ENCODE results near the gene ZC3H18. TPM values are rescaled to one million over a fixed set of nuclear protein-coding genes. Genes with fewer than 3 reads are reported as not detected.

ZC3H18 gene
- total and polyA plus RNA-seq, 2 experiments from 2014 or later: 26.8 to 26.9 TPM

DNA sequence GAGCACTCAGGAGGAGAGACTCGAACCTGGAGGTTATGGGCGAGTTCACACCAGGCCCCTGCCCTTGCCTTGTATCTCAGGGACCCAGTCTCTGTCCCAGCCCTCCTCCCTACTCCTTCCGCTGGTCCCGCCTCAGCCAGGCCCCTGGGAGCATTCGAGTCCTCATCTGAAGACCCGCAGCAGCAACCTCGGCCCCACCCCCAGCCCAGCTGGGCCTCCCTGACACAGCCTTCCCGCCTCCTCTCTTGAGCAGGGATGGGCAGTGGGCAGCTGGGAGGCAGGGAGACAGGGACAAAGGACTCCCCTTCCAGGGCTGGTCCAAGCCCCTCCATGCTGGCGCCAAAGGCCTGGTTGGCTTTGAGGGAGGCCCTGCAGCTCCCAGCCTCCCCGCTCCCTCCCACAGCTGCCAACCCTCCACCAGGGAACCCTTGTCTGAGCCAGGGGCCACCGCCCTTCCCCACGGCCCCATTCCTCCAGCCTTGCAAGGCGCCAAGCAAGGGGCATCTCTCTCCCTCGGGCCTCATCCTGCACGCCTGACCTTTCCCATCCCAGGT is 15.4 kb upstream of the ZC3H18 start:
- TF ChIP-seq, protein P1, sequence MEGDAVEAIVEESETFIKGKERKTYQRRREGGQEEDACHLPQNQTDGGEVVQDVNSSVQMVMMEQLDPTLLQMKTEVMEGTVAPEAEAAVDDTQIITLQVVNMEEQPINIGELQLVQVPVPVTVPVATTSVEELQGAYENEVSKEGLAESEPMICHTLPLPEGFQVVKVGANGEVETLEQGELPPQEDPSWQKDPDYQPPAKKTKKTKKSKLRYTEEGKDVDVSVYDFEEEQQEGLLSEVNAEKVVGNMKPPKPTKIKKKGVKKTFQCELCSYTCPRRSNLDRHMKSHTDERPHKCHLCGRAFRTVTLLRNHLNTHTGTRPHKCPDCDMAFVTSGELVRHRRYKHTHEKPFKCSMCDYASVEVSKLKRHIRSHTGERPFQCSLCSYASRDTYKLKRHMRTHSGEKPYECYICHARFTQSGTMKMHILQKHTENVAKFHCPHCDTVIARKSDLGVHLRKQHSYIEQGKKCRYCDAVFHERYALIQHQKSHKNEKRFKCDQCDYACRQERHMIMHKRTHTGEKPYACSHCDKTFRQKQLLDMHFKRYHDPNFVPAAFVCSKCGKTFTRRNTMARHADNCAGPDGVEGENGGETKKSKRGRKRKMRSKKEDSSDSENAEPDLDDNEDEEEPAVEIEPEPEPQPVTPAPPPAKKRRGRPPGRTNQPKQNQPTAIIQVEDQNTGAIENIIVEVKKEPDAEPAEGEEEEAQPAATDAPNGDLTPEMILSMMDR (IDR thresholded peaks at IDR 0.05; ENCODE audit: low read depth, low read length): no peak
- no peak overlapping the region for H3K4me3 ChIP-seq
- no peak overlapping the region for H3K27ac ChIP-seq
- H3K9me3 ChIP-seq (ENCODE audit: low read depth): no peaks in the 10 kb centered on the region
- H3K36me3 ChIP-seq: no peaks in the 10 kb centered on the region
- DNase-seq (ENCODE audit: low read depth in 1 of 2, low spot score in 1 of 2): no peak
- H3K4me1 ChIP-seq (ENCODE audit: low read depth): no peaks in the 10 kb centered on the region
- H3K27me3 ChIP-seq: no peaks in the 10 kb centered on the region

DNA sequence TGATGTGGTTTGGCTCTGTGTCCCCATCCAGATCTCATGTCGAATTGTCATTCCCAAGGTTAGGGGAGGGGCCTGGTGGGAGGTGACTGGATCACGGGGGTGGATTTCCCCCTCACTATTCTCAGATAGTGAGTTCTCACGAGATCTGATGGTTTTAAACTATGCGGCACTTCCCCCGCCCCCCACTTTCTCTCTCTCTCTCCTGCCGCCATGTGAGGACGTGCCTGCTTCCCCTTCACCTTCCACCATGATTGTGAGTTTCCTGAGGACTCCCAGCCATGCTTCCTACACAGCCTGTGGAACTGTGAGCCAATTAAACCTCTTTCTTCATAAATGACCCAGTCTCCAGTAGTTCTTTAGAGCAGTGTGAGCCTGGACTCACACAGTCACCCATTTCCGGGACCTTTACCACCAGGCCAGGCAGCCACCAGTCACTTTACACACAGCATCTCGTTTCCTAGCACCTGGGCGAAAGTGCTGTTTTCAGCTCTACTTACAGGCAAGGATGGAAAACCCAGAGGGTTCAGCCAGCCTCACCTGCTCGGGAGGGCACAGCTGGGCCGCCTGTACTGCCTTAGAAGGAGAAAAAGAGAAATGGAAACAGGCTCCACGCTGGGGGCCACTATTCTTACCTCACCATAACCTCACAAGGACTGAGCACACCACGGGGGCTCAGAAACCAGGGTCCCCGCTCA is 13.8 kb upstream of the ZC3H18 start:
- TF ChIP-seq, protein P1 (IDR thresholded peaks at IDR 0.05; ENCODE audit: low read depth, low read length): no peak
- no peak overlapping the region for H3K27ac ChIP-seq
- H3K4me1 ChIP-seq (ENCODE audit: low read depth): no peaks in the 10 kb centered on the region
- H3K9me3 ChIP-seq (ENCODE audit: low read depth): no peaks in the 10 kb centered on the region
- H3K27me3 ChIP-seq: no peaks in the 10 kb centered on the region
- H3K4me3 ChIP-seq: no peak overlapping the region
- no peak for DNase-seq (ENCODE audit: low read depth in 1 of 2, low spot score in 1 of 2)
- H3K36me3 ChIP-seq: no peaks in the 10 kb centered on the region

DNA sequence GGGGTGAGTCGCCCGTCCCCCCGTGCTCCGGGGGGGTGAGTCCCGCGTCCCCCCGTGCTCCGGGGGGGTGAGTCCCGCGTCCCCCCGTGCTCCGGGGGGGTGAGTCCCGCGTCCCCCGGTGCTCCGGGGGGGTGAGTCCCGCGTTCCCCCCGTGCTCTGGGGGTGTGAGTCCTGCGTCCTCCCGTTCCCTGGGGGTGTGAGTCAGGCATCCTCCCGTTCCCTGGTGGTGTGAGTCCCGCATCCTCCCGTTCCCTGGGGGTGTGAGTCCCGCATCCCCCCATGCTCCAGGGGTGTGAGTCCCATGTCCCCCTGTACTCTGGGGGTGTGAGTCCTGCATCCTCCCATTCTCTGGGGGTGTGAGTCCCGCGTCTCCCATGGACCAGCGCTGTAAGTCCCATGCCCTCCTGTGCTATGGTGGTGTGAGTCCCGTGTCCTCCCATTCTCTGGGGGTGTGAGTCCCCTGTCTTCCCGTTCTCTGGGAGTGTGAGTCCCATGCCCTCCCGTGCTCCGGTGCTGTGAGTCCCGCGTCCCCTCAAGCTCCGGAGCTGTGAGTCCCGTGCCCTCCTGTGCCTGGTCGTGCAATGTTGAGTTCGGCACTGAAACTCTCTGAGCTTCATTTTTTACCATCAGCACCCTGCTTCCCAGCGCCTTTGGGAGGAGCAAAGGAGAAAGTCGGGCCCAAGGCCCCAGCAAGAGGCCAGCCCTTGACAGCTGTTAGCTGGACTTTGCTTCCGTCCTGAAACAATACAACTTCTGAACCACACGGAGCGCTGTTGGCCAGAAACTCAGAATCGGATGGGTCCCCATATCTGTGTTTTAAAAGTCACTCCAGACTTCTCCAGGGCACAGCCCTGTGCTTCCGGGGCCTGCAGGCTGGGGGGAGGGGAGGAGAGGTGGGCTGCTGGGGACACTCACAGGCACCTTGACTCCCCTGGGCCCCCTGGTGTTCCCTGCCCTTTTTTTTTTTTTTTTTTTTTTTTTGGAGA is 11.5 kb upstream of the ZC3H18 start:
- no peaks in the 10 kb centered on the region for H3K27me3 ChIP-seq
- TF ChIP-seq, protein P1 (IDR thresholded peaks at IDR 0.05; ENCODE audit: low read depth, low read length): peak; percentile 69
- no peak overlapping the region for H3K4me3 ChIP-seq
- no peaks in the 10 kb centered on the region for H3K9me3 ChIP-seq (ENCODE audit: low read depth)
- H3K36me3 ChIP-seq: no peaks in the 10 kb centered on the region
- no peak overlapping the region for H3K27ac ChIP-seq
- H3K4me1 ChIP-seq (ENCODE audit: low read depth): no peaks in the 10 kb centered on the region
- peak; percentile 78 to 88 for DNase-seq (ENCODE audit: low read depth in 1 of 2, low spot score in 1 of 2)

DNA sequence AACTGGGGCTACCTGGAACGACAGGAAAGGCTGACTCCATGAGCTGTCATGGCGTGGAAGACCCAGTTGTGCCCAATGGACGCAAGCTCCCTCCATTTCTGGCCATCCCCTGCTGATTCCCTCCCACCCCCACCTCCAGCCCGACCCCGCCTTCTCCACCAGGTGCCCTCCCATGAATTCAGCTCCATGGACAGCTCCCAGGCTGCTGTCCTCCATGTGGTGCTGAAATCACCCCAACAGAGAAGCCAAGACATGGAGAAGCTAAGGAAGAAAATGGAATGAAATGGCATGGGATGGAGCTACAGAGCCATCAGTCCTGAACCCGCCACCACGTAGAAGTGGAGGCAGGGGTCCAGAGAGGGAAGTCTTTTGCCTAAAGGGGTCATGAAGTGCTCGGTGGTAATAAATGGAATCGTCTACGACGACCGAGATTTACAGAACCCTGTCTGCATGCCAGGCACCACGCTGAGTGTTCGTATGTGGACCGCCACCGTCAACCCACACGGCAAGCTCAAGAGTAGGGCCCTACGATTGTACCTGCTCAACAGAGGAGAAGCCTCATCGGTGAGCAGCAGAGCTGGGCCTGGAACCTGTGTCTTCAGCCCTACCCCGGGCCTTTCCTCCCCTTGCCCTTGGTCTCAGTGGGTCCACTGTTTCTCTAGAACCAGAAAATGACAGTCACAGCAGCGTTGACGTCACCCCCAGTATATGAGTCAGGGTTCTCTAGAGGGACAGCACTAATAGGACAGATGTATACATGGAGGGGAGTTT is 9.3 kb upstream of the ZC3H18 start:
- Histone ChIP-seq H3K4me1 (ENCODE audit: low read depth) (no peaks in the 10 kb centered on the region), H3K9me3 (ENCODE audit: low read depth) (no peaks in the 10 kb centered on the region), H3K36me3 (no peaks in the 10 kb centered on the region), H3K27me3 (no peaks in the 10 kb centered on the region), H3K27ac (no peak overlapping the region), H3K4me3 (no peak overlapping the region)
- peak; percentile 44 to 76 for DNase-seq (ENCODE audit: low read depth in 1 of 2, low spot score in 1 of 2)
- TF ChIP-seq, protein P1 (IDR thresholded peaks at IDR 0.05; ENCODE audit: low read depth, low read length): no peak

Data from cardiac muscle cell (in vitro differentiated cells and primary cell).